SKM-1 treated with dmso at 0.1 percent for 144 hours (cell line): ENCODE results near the gene ANKFN1.
A peak's percentile ranks its signal among the peaks of the same experiment; 100 is the strongest.
"Not testable (repeated sequence)": the region's sequence is repeated elsewhere in the genome, so short reads cannot be mapped to it uniquely, and the experiment has no call there.

ENCODE experiments used
- DNase-seq: peaks from one replicate; lab custom pipeline; 2025; ENCODE audit not compliant: unreplicated experiment; lab: John Stamatoyannopoulos, UW

The ANKFN1 gene

GRCh38 chr17:56325313-56326000 is 172.2 kb downstream of the ANKFN1 start:
- no peak for DNase-seq

- DNase-seq: no peak
Observed at GRCh38 chr17:56326001-56326359, 172.7 kb downstream of the ANKFN1 start.

DNA sequence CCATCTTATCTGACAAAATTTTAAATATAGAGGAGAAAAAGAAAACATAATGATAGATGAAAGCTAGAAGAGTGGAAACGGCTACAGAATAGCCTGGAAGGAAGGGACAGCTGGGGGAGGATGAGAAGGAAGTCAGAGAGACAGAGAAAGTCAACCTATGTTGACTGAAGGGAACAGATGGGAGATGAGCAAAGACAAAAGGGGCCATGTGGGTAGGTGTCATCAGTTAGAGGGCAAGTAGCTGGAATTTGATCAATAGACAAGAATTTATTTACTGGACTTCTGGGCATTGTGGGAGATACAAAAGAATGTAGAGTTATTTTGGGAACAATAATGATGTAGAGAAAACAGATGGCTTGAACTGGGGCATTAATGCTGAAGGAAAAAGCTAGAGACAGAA is 194.4 kb downstream of the ANKFN1 start:
- no peak for DNase-seq

DNA sequence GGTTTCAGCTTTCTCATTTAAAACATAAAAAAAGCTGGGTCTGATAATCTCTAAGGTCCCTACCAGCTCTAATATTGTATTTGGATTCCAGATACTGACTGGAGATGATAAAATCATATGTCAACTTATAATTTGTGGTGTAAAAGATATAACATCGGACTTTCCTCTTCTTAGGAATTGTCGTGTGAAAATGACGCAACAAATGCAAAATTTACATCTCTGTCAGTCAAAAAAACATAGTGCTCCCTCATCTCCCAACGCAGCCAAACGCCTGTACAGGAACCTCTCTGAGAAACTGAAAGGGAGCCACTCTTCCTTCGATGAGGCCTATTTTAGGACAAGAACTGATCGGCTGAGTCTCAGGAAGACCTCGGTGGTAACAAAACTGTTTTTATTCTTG is 197.3 kb downstream of the ANKFN1 start:
- DNase-seq: no peak

DNA sequence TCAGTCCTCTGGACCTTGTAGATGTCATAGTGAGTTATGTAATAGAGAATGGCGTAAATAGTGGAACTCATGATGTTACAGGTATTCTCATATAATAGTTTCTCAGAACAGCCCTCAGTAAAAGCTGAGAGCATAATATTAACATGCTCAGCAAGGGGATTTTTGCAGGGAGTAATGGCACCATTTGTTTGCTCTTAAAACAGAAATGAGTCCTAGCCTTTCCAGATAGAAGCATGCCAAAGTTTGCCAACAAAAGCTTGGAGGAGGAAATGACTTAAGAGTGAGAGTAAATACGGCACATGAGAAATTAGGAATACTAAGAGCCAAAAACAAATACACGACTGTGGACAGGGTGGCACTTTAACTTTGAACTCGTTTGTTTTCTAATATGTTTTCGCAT is 198.4 kb downstream of the ANKFN1 start:
- DNase-seq: no peak

- DNase-seq: no peak
Observed at GRCh38 chr17:56358651-56359050, 205.4 kb downstream of the ANKFN1 start.

DNA sequence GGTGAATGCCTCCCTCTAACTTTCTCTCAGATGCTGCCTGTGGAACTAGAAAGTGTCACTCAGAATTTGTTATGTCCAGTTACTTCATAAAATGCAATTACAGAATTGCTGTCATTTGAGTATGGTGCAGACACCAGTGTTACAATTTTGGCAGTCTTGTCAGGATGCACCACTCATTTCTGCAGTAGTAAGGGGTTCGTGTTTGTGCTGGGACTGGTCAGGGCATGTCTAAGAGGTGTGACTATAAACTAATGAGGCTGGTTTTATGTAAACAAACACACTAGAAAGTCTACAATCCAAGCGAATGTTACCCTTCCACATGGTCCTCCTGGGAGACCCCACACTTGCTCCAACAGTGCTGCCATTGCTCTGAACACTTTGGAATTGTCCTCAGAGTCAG is 206.2 kb downstream of the ANKFN1 start:
- no peak for DNase-seq

GRCh38 chr17:56367366-56367765 is 214.1 kb downstream of the ANKFN1 start:
- DNase-seq: no peak

- DNase-seq: no peak
Observed at GRCh38 chr17:56373981-56374833, 220.9 kb downstream of the ANKFN1 start.

DNA sequence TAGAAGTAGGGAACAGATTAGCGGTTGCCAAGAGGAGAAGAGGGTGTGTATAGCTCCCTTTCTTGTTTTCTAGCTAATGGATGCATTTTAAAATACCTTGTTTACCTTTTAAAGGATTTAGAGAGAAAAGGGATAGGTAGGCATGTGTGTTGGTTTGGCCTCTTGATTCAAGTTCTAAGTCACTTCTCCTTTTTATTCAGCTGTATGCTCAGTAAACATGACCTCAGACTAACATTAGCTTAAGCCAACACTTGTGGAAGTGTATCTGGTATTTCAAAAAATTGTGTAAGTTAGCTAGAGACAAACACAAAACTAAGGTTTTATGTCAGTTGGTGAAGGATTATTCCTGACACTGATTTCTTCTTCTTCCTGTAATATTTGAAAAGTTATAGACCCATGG is 236.1 kb downstream of the ANKFN1 start:
- DNase-seq: peak; percentile 52

GRCh38 chr17:56392321-56392720 is 239.0 kb downstream of the ANKFN1 start:
- no peak for DNase-seq

DNA sequence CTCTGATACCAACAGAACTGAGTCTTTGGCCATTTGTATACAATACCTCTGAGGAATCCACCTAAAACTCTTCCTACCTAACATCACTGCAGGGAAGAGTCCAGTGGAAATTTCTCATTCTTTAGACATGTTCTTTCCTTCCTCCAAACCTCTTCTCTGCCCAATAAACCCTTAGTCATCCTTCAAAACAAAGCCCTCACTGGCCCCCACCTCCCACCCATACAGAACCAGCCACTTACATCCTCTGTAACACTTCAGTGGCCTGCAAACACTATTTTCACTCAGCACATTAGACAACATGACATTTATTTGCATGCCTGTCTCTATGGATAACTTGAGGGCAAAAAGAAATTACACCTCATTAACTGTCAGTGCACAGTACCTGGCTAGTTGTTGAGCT is 239.9 kb downstream of the ANKFN1 start:
- no peak for DNase-seq

GRCh38 chr17:56395787-56396186 is 242.5 kb downstream of the ANKFN1 start:
- no peak for DNase-seq

- no peak for DNase-seq
Observed at GRCh38 chr17:56407086-56407485, 253.8 kb downstream of the ANKFN1 start.

- not testable (repeated sequence) for DNase-seq
Observed at GRCh38 chr17:56412356-56412755, 259.1 kb downstream of the ANKFN1 start.

DNA sequence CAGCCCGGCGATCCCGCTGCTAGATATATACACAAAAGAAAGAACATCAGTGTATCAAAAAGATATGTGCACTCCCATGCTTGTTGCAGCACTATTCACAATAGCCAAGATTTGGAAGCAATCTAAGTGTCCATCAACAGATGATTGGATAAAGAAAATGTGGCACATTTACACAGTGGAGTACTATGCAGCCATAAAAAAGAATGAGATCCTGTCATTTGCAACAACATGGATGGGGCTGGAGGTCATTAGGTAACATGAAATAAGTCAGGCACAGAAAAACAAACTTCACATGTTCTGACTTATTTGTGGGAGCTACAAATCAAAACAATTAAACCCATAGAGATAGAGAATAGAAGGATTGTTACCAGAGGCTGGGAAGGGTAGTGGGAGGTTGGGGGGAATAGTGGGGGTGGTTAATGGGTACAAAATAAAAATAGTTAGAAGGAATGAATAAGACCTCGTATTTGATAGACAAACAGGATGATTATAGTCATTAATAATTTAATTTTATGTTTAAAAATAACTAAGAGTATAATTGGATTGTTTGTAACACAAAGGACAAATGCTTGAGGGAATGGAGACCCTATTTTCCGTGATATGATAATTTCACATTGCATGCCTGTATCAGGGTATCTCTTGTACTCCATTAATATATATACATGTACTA is 263.5 kb downstream of the ANKFN1 start:
- no peak for DNase-seq

- no peak for DNase-seq
Observed at GRCh38 chr17:56424005-56424404, 270.7 kb downstream of the ANKFN1 start.

- no peak for DNase-seq
Observed at GRCh38 chr17:56424543-56425044, 271.3 kb downstream of the ANKFN1 start.

DNA sequence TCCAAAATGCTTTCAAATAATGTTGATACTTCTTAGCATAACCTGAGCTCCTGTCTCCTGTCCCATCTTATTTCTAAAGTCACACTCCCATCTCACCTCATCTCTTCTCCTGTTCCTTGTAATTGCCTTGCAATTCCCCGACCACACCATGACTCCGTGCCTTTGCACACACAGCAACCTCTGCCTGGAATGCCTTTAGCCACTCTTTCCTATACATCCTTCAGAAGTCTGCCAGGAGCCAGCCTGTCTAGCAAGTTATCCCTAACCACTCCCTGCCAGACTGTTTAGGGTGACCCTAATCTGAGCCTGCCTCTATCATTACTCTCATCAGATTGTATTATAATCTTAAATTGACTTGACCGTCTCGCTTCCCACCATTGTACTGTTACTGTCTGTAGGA is 272.2 kb downstream of the ANKFN1 start:
- no peak for DNase-seq

DNA sequence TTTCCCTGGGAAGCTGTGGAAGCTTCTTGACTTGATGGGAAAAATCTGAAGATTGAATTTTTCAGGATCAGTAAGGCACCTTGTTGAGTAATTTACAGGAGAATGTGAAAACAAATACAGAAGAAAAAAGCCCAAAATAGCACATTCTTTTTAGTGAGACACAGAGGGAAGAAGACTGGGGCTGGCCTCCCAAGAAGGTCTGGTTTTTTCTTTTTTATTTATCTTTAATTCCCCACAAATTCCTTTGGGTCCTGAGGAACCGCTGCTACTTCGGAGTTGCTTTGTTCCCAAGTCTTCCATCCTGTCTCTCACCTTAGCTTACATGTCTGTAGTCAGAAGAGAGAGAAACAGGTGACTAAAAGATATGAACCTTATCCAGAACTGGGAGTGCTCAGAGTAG is 273.6 kb downstream of the ANKFN1 start:
- DNase-seq: no peak

GRCh38 chr17:56431736-56432135 is 278.5 kb downstream of the ANKFN1 start:
- DNase-seq: no peak

GRCh38 chr17:56432443-56432842 is 279.2 kb downstream of the ANKFN1 start:
- no peak for DNase-seq
